ENCODE data around the gene CYLD. TPM values are rescaled to one million over a fixed set of nuclear protein-coding genes. Genes with fewer than 3 reads are reported as not detected.

CYLD gene
- total RNA-seq, 1 experiment from 2014 or later = 10.1 TPM

GRCh38 chr16:50695017-50696000 is 46.6 kb upstream of the CYLD start:
- H3K27ac ChIP-seq (ENCODE audit: low read length) = no peak overlapping the region
- H3K9me3 ChIP-seq (ENCODE audit: control insufficient read depth, insufficient read depth, low read depth, low read length) = no peaks in the 10 kb centered on the region
- DNase-seq (ENCODE audit: low read depth, low spot score) (no peak), ATAC-seq (no peak)
- POLR2A ChIA-PET = no interaction called here
- intact Hi-C loops (cut with micrococcal nuclease; ENCODE audit: unreplicated experiment) (no loop called here), in situ Hi-C loops (cut with HindIII; ENCODE audit: low pct_unique_long_range_greater_than_20kb, low sequenced_read_pairs) (no loop called here)
- CTCF ChIA-PET = no interaction called here
- H3K36me3 ChIP-seq (ENCODE audit: control insufficient read depth, insufficient read depth, low read length) = no peaks in the 10 kb centered on the region
- no TSS peak for BruUV-seq (replicated peaks)
- H3K4me1 ChIP-seq (ENCODE audit: control insufficient read depth, insufficient read depth, low read length) = no peaks in the 10 kb centered on the region
- H3K27me3 ChIP-seq (ENCODE audit: control insufficient read depth, insufficient read depth, low read length) = no peaks in the 10 kb centered on the region
- TF ChIP-seq SIN3A (IDR thresholded peaks at IDR 0.05; ENCODE audit: borderline replicate concordance, insufficient read depth, low read depth, low read length) (no peak), CTCF (IDR thresholded peaks at IDR 0.05) (no peak), POLR2AphosphoS5 (IDR thresholded peaks at IDR 0.05; ENCODE audit: low read depth, low read length) (no peak), TCF7L2 (IDR thresholded peaks at IDR 0.05; ENCODE audit: low read depth, low read length) (no peak), REST (IDR thresholded peaks at IDR 0.05; ENCODE audit: insufficient read depth in 1 of 2, low read depth in 2 of 2, low read length in 1 of 2) (no peak)
- H3K4me3 ChIP-seq (ENCODE audit: low read depth in 2 of 2, low read length in 2 of 2) = no peak overlapping the region

- TF ChIP-seq CTCF (IDR thresholded peaks at IDR 0.05) (no peak), SIN3A (IDR thresholded peaks at IDR 0.05; ENCODE audit: borderline replicate concordance, insufficient read depth, low read depth, low read length) (no peak), TCF7L2 (IDR thresholded peaks at IDR 0.05; ENCODE audit: low read depth, low read length) (no peak), POLR2AphosphoS5 (IDR thresholded peaks at IDR 0.05; ENCODE audit: low read depth, low read length) (no peak), REST (IDR thresholded peaks at IDR 0.05; ENCODE audit: insufficient read depth in 1 of 2, low read depth in 2 of 2, low read length in 1 of 2) (no peak)
- Histone ChIP-seq H3K27me3 (ENCODE audit: control insufficient read depth, insufficient read depth, low read length) (no peaks in the 10 kb centered on the region), H3K27ac (ENCODE audit: low read length) (no peak overlapping the region), H3K4me3 (ENCODE audit: low read depth in 2 of 2, low read length in 2 of 2) (no peak overlapping the region), H3K36me3 (ENCODE audit: control insufficient read depth, insufficient read depth, low read length) (no peaks in the 10 kb centered on the region), H3K9me3 (ENCODE audit: control insufficient read depth, insufficient read depth, low read depth, low read length) (no peaks in the 10 kb centered on the region), H3K4me1 (ENCODE audit: control insufficient read depth, insufficient read depth, low read length) (no peaks in the 10 kb centered on the region)
- in situ Hi-C loops (cut with HindIII; ENCODE audit: low pct_unique_long_range_greater_than_20kb, low sequenced_read_pairs) (no loop called here), intact Hi-C loops (cut with micrococcal nuclease; ENCODE audit: unreplicated experiment) (no loop called here)
- ChIA-PET CTCF (no interaction called here), POLR2A (no interaction called here)
- no TSS peak for BruUV-seq (replicated peaks)
- no peak for DNase-seq (ENCODE audit: low read depth, low spot score)
- ATAC-seq = no peak
Measured at GRCh38 chr16:50696126-50696525, 45.8 kb upstream of the CYLD start.

All from Panc1 (cell line).